ENCODE data around the gene CRB2.

- TF ChIP-seq BHLHE40 (IDR thresholded peaks at IDR 0.05; ENCODE audit: borderline replicate concordance) (no peak), LEF1 (IDR thresholded peaks at IDR 0.05; ENCODE audit: borderline replicate concordance) (no peak), FOXM1 (IDR thresholded peaks at IDR 0.05; ENCODE audit: borderline replicate concordance) (no peak), ARNT (IDR thresholded peaks at IDR 0.05) (no peak), PKNOX1 (IDR thresholded peaks at IDR 0.05) (no peak), FOXK2 (IDR thresholded peaks at IDR 0.05) (no peak), SUZ12 (IDR thresholded peaks at IDR 0.05) (no peak), TARDBP (IDR thresholded peaks at IDR 0.05) (no peak), SP1 (IDR thresholded peaks at IDR 0.05) (no peak), NFRKB (IDR thresholded peaks at IDR 0.05) (no peak), FOXA1 (IDR thresholded peaks at IDR 0.05) (no peak), ZNF384 (IDR thresholded peaks at IDR 0.05) (no peak), CTBP1 (IDR thresholded peaks at IDR 0.05; ENCODE audit: borderline replicate concordance) (no peak), ELF4 (IDR thresholded peaks at IDR 0.05) (no peak)
Measured at GRCh38 chr9:123414204-123414603, 58.2 kb downstream of the CRB2 start.
